Lung (tissue), 16 donors: ENCODE results near the gene GPR141. TPM values are rescaled to one million over a fixed set of nuclear protein-coding genes. Genes with fewer than 3 reads are reported as not detected.

ENCODE experiments used
- ATAC-seq: fragments of 200-7000 bp; cut with Tn5 transposase; one replicate; pipeline ENCODE4 v1.9.1; 2020; ENCODE audit warnings: moderate number of reproducible peaks; ENCODE audit not compliant: insufficient read depth, low FRiP score
- DNase-seq, 3 donors: peaks; one replicate each; pipeline ENCODE4 v3.0.0-alpha.2; 2013 to 2017
- H3K27ac ChIP-seq, 2 donors: one replicate each; pipeline ENCODE4 v1.5.1; 2013; ENCODE audit warnings: mild to moderate bottlenecking in 2 of 2, moderate library complexity in 2 of 2, control low read depth in 1 of 2, inconsistent platforms in 1 of 2, low read depth in 1 of 2, low read length in 1 of 2
- H3K27me3 ChIP-seq, 3 donors: one replicate each; pipeline ENCODE4 v1.5.1; 2013; ENCODE audit warnings: low read length in 2 of 3; ENCODE audit not compliant: control insufficient read depth in 3 of 3, insufficient read depth in 3 of 3
- H3K36me3 ChIP-seq, 4 donors: one replicate each; pipeline ENCODE4 v1.5.1; 2013; ENCODE audit warnings: low read length in 4 of 4, mild to moderate bottlenecking in 1 of 4, moderate library complexity in 1 of 4; ENCODE audit not compliant: control insufficient read depth in 4 of 4, insufficient read depth in 4 of 4
- H3K4me1 ChIP-seq, 5 donors: one replicate each; pipeline ENCODE4 v1.5.1; 2013; ENCODE audit warnings: low read length in 5 of 5, mild to moderate bottlenecking in 2 of 5, moderate library complexity in 1 of 5; ENCODE audit not compliant: control insufficient read depth in 5 of 5, insufficient read depth in 5 of 5
- H3K4me3 ChIP-seq: one replicate; pipeline ENCODE4 v1.5.1; 2013; ENCODE audit warnings: mild to moderate bottlenecking, control low read depth, moderate library complexity
- H3K9ac ChIP-seq, 2 donors: one replicate each; pipeline ENCODE4 v1.5.1; 2013; ENCODE audit warnings: low read length in 2 of 2, control low read depth in 1 of 2; ENCODE audit not compliant: insufficient read depth in 1 of 2
- H3K9me3 ChIP-seq, 4 donors: one replicate each; pipeline ENCODE4 v1.5.1; 2013; ENCODE audit warnings: low read length in 3 of 4, mild to moderate bottlenecking in 1 of 4, moderate library complexity in 1 of 4; ENCODE audit not compliant: control insufficient read depth in 4 of 4, insufficient read depth in 3 of 4
- CTCF ChIP-seq: IDR thresholded peaks from 2 replicates; pipeline ENCODE4 v1.5.1; 2012; ENCODE audit warnings: mild to moderate bottlenecking; ENCODE audit errors: control extremely low read depth, extremely low read depth
- WGBS, 2 donors: extraction: QIAGEN DNeasy Blood & Tissue Kit; methylation state at CpG; one replicate each; pipeline ENCODE4 v1.1.7; 2013; 5-methylcytosine and 5-hydroxymethylcytosine counted together
- long read RNA-seq, 5 donors: transcript quantifications; one replicate each; lab custom pipeline, GENCODE V29; 2026
- polyA plus RNA-seq, 2 donors: library from polyadenylated mRNA; stranded (reverse); fragments of 200-250 nt; gene quantifications; one replicate each; pipeline ENCODE4 v1.2.1, GENCODE V29; 2013
- total RNA-seq, 2 donors: library from RNA; depleted of rRNA in 1 of 2; stranded (reverse); fragments of >200 nt in 1 of 2; gene quantifications; one replicate each; pipeline ENCODE4 v1.2.1, GENCODE V29; 2014 to 2021
- donor health status: control.
- donor health status: control.
- donor health status: Bipolar disorder and iron deficiency.
- donor health status: healthy.
- donor health status: DM: yes; HTN: yes; CAD: no.

GPR141 gene
- total RNA-seq (1 to 10 TPM; 3.8 to 5.6 TPM), polyA plus RNA-seq (1 to 10 TPM in 1 of 2 donors, under 1 TPM in 1; 0.39 to 8.7 TPM)
- long read RNA-seq, donor 1: 0 reads
- long read RNA-seq, donor 2: 0 reads
- long read RNA-seq, donor 3: 0 reads
- long read RNA-seq, donor 4: 0 reads
- long read RNA-seq, donor 5: 0 reads

GRCh38 chr7:37683246-37684120 lies at the start of gene GPR141:
GPR141 (plus strand) TSS chr7:37683766; CDS start chr7:37740394, 56,628 bp downstream.
- peak within 1 kb of the TSS in 1 of 2 donors; percentile 24 for H3K27ac ChIP-seq
- ATAC-seq: peak; percentile 47
- no peaks in the 10 kb centered on the region for H3K9me3 ChIP-seq
- 23 to 46% methylated on average over 2 of the region's 2 CpGs for WGBS, 2 donors
- H3K27me3 ChIP-seq: no peaks in the 10 kb centered on the region
- peak within 1 kb of the TSS in 1 of 2 donors; percentile 35 for H3K9ac ChIP-seq
- peaks cover 0 to 16% (median 0%) of the 10 kb centered on the region in 5 donors for H3K4me1 ChIP-seq
- no peak within 1 kb of the TSS for H3K4me3 ChIP-seq
- peaks cover 0 to 1% (median 0%) of the 10 kb centered on the region in 4 donors for H3K36me3 ChIP-seq
- peak; percentile 37 to 80 (median 73) for DNase-seq
- no peak for TF ChIP-seq CTCF

- H3K27ac ChIP-seq: no peak overlapping the region
- peaks cover 0 to 8% (median 5%) of the 10 kb centered on the region in 4 donors for H3K9me3 ChIP-seq
- H3K27me3 ChIP-seq: no peaks in the 10 kb centered on the region
- H3K36me3 ChIP-seq: no peaks in the 10 kb centered on the region
- no peak overlapping the region for H3K9ac ChIP-seq
- DNase-seq: no peak
- no peaks in the 10 kb centered on the region for H3K4me1 ChIP-seq
- no peak overlapping the region for H3K4me3 ChIP-seq
- TF ChIP-seq CTCF: no peak
- no peak for ATAC-seq
Observed at GRCh38 chr7:37635346-37635745, 48.2 kb upstream of the GPR141 start.

GRCh38 chr7:37642028-37642540 lies 41.5 kb upstream of the GPR141 start:
- ATAC-seq (no peak), DNase-seq (no peak)
- Histone ChIP-seq H3K36me3 (no peaks in the 10 kb centered on the region), H3K9ac (no peak overlapping the region), H3K4me1 (peaks cover 0 to 5% (median 0%) of the 10 kb centered on the region in 5 donors), H3K27me3 (no peaks in the 10 kb centered on the region), H3K27ac (no peak overlapping the region), H3K4me3 (no peak overlapping the region), H3K9me3 (peaks cover 0 to 3% (median 0%) of the 10 kb centered on the region in 4 donors)
- no peak for TF ChIP-seq CTCF
- WGBS, 2 donors: 88 to 97% methylated on average over 6 of the region's 6 CpGs
